CD14-positive monocyte (primary cell): Measurements from ENCODE around the gene INPP5B. TPM values are rescaled to one million over a fixed set of nuclear protein-coding genes. Genes with fewer than 3 reads are reported as not detected.

Experiments used
- DNase-seq, 3 donors: peaks; one replicate each; pipeline ENCODE4 v3.0.0-alpha.2; 2011 to 2022
- H2AFZ ChIP-seq: 2 replicates; pipeline ENCODE4 v1.6.0; 2012; ENCODE audit warnings: mild to moderate bottlenecking, low read depth, low read length, inconsistent platforms; ENCODE audit not compliant: insufficient read depth, poor library complexity, severe bottlenecking
- H3K27ac ChIP-seq, 2 donors: 1 replicate in 1 of 2; 2 replicates in 1 of 2; pipeline ENCODE4 v1.5.1; 2012 to 2013; ENCODE audit warnings: low read length in 2 of 2, control low read depth in 1 of 2, inconsistent platforms in 1 of 2, low read depth in 1 of 2, mild to moderate bottlenecking in 1 of 2
- H3K27me3 ChIP-seq, 2 donors: one replicate each; pipeline versions ENCODE4 v1.6.0 to v1.6.1; 2011 to 2013; ENCODE audit warnings: low read length in 2 of 2; ENCODE audit not compliant: control insufficient read depth in 2 of 2, insufficient read depth in 2 of 2
- H3K36me3 ChIP-seq, 2 donors: replicated peaks in 1 of 2; 1 replicate in 1 of 2; 2 replicates in 1 of 2; pipeline versions ENCODE4 v1.5.1 to v1.6.1; 2012 to 2013; ENCODE audit warnings: low read length in 2 of 2, control low read depth in 1 of 2, inconsistent platforms in 1 of 2, mild to moderate bottlenecking in 1 of 2; ENCODE audit not compliant: insufficient read depth in 2 of 2, control insufficient read depth in 1 of 2
- H3K4me1 ChIP-seq, 2 donors: 1 replicate in 1 of 2; 2 replicates in 1 of 2; pipeline versions ENCODE4 v1.5.1 to v1.6.1; 2012 to 2013; ENCODE audit warnings: low read length in 2 of 2, control low read depth in 1 of 2, inconsistent platforms in 1 of 2, mild to moderate bottlenecking in 1 of 2, moderate library complexity in 1 of 2; ENCODE audit not compliant: insufficient read depth in 2 of 2, control insufficient read depth in 1 of 2
- H3K4me2 ChIP-seq: replicated peaks from 2 replicates; pipeline ENCODE3; 2012; ENCODE audit warnings: low read length, moderate library complexity, mild to moderate bottlenecking; ENCODE audit not compliant: poor library complexity, severe bottlenecking; ENCODE audit errors: extremely low read depth
- H3K4me3 ChIP-seq, 3 experiments: fragments of 200-600 bp in 1 of 3; sonication (generic) in 1 of 3; replicated peaks in 1 of 3; 1 replicate in 2 of 3; 2 replicates in 1 of 3; pipeline ENCODE4 v1.5.1; 2011 to 2013; ENCODE audit warnings: low read length in 3 of 3, mild to moderate bottlenecking in 3 of 3, control low read depth in 2 of 3, low read depth in 2 of 3, inconsistent platforms in 1 of 3, moderate library complexity in 1 of 3
- H3K79me2 ChIP-seq: 2 replicates; pipeline ENCODE4 v1.6.0; 2012; ENCODE audit warnings: mild to moderate bottlenecking, control low read depth, inconsistent platforms, low read length, moderate library complexity; ENCODE audit not compliant: insufficient read depth
- H3K9ac ChIP-seq: 2 replicates; pipeline ENCODE4 v1.6.0; 2017; ENCODE audit warnings: low read length, mild to moderate bottlenecking; ENCODE audit not compliant: insufficient read depth, poor library complexity, severe bottlenecking
- H3K9me3 ChIP-seq, 2 donors: replicated peaks in 1 of 2; 1 replicate in 1 of 2; 2 replicates in 1 of 2; pipeline versions ENCODE4 v1.5.1 to v1.6.1; 2012 to 2013; ENCODE audit warnings: low read length in 2 of 2, control low read depth in 1 of 2; ENCODE audit not compliant: control insufficient read depth in 1 of 2, insufficient read depth in 1 of 2
- H4K20me1 ChIP-seq: 2 replicates; pipeline ENCODE4 v1.6.0; 2012; ENCODE audit warnings: mild to moderate bottlenecking, low read length, control low read depth, moderate library complexity; ENCODE audit not compliant: insufficient read depth
- H3K27ac Mint-ChIP-seq, 7 donors: one replicate each; pipeline ENCODE4 v1.8.0; 2020; ENCODE audit warnings: mild to moderate bottlenecking in 7 of 7, mixed read lengths in 7 of 7, moderate library complexity in 6 of 7, inconsistent platforms in 2 of 7
- H3K27me3 Mint-ChIP-seq, 3 donors: one replicate each; pipeline ENCODE4 v1.8.0; 2021 to 2022; ENCODE audit warnings: low read depth in 3 of 3, mild to moderate bottlenecking in 3 of 3, mixed read lengths in 3 of 3, moderate library complexity in 3 of 3, inconsistent platforms in 1 of 3
- H3K36me3 Mint-ChIP-seq, 2 donors: one replicate each; pipeline ENCODE4 v1.8.0; 2020; ENCODE audit warnings: mixed read lengths in 2 of 2, inconsistent platforms in 1 of 2, mild to moderate bottlenecking in 1 of 2
- H3K4me1 Mint-ChIP-seq: one replicate; pipeline ENCODE4 v1.8.0; 2020; ENCODE audit warnings: mild to moderate bottlenecking, mixed read lengths
- H3K4me3 Mint-ChIP-seq, 2 donors: one replicate each; pipeline ENCODE4 v1.8.0; 2020; ENCODE audit warnings: mild to moderate bottlenecking in 2 of 2, mixed read lengths in 2 of 2, moderate library complexity in 1 of 2
- H3K9me3 Mint-ChIP-seq, 7 donors: one replicate each; pipeline ENCODE4 v1.8.0; 2020 to 2022; ENCODE audit warnings: mixed read lengths in 7 of 7, mild to moderate bottlenecking in 6 of 7, moderate library complexity in 6 of 7, inconsistent platforms in 2 of 7
- WGBS: methylation state at CpG from one replicate; pipeline ENCODE4 v1.1.5; 2013; ENCODE audit warnings: missing lambda C conversion rate; ENCODE audit not compliant: insufficient coverage; 5-methylcytosine and 5-hydroxymethylcytosine counted together
- intact Hi-C, 2 donors: fragments of 100-400 bp; cut with micrococcal nuclease; formaldehyde crosslinking; loops; one replicate each; pipeline versions ENCODE4 v1.15.0 to v1.15.1; 2023
- polyA plus RNA-seq, 3 donors: library from polyadenylated mRNA; depleted of rRNA in 1 of 3; unstranded in 2 of 3; stranded (reverse) in 1 of 3; fragments of 300-500 nt in 2 of 3; fragments of >200 nt in 1 of 3; fragmentation: Illumina TruSeq in 2 of 3; gene quantifications; 1 replicate in 2 of 3; 2 replicates in 1 of 3; pipeline ENCODE4 v1.2.3, GENCODE V29; 2012 to 2021
- TF ChIP-seq, protein P1 (sequence below): fragments of 200-600 bp; IDR thresholded peaks from one replicate; pipeline ENCODE4 v1.8.0; 2022; ENCODE audit warnings: antibody characterized with exemption, mild to moderate bottlenecking

INPP5B gene
- polyA plus RNA-seq, 3 donors = 3.0 to 13.1 (median 5.8) TPM

DNA sequence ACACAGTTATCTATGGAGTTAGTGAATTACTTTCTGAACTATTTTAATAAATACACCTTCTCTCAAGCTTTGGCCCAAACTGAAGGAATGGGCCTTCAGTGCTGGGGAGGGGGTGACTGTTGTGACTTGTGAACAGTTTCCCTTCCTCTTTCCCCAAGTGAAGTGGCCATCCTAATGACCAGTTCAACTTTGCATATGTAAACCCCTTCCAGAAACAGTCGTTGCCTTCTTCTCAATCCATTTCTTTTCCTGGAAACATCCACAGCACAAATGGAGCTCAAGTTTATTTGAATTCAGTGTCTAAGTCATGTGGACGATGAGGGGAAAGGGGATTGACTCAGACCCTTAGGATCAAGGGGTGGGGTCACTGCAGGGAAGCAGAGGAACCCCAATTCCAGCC, 1.3 kb upstream of the INPP5B start:
- Mint-ChIP-seq H3K4me1 (peaks cover 44% of the 10 kb centered on the region), H3K4me3 (no peak overlapping the region), H3K9me3 (no peaks in the 10 kb centered on the region), H3K27me3 (no peaks in the 10 kb centered on the region), H3K36me3 (peaks cover 10 to 18% of the 10 kb centered on the region in 2 donors), H3K27ac (peak overlapping the region in 4 of 7 donors; percentile 33 to 69 (median 50))
- Histone ChIP-seq H3K79me2 (peaks cover 15% of the 10 kb centered on the region), H3K9me3 (no peaks in the 10 kb centered on the region), H3K9ac (no peak overlapping the region), H3K27ac (peak overlapping the region in 1 of 2 donors; percentile 44), H4K20me1 (no peaks in the 10 kb centered on the region), H2AFZ (peak overlapping the region; percentile 52), H3K4me1 (peaks cover 32 to 33% of the 10 kb centered on the region in 2 donors), H3K4me2 (no peak overlapping the region), H3K4me3 (no peak overlapping the region), H3K36me3 (peaks cover 9 to 15% of the 10 kb centered on the region in 2 donors), H3K27me3 (no peaks in the 10 kb centered on the region)
- 86% methylated on average over 1 of the region's 2 CpGs for WGBS
- TF ChIP-seq, protein P1, sequence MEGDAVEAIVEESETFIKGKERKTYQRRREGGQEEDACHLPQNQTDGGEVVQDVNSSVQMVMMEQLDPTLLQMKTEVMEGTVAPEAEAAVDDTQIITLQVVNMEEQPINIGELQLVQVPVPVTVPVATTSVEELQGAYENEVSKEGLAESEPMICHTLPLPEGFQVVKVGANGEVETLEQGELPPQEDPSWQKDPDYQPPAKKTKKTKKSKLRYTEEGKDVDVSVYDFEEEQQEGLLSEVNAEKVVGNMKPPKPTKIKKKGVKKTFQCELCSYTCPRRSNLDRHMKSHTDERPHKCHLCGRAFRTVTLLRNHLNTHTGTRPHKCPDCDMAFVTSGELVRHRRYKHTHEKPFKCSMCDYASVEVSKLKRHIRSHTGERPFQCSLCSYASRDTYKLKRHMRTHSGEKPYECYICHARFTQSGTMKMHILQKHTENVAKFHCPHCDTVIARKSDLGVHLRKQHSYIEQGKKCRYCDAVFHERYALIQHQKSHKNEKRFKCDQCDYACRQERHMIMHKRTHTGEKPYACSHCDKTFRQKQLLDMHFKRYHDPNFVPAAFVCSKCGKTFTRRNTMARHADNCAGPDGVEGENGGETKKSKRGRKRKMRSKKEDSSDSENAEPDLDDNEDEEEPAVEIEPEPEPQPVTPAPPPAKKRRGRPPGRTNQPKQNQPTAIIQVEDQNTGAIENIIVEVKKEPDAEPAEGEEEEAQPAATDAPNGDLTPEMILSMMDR = no peak
- intact Hi-C loops = no loop called here
- DNase-seq = peak in 2 of 3 donors; percentile 18 to 37

DNA sequence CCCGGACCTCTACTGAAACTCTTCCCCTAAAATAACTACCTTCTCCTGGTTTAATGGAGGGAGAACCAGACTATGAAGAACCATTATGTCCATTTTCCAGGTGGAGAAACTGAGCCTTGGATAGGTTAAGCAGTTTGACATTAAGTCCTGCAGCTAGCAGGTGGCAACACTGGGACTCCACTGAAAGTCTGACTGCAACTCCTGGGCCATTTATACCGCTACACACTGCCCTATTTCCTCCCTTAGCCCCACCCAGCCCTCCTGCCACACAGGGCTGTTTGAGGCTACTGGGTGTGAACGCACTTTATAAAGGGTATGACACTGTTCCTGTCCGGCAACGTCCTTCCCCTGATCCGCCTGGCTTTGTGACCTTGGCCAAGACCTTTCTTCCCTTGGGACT, 511 bp upstream of the INPP5B start:
- WGBS = 18% methylated on average over 3 of the region's 6 CpGs
- Histone ChIP-seq H3K4me3 (peak overlapping the region; percentile 78 to 86 (median 79)), H3K9ac (peak overlapping the region; percentile 74), H3K36me3 (peaks cover 11 to 16% of the 10 kb centered on the region in 2 donors), H3K79me2 (peaks cover 15% of the 10 kb centered on the region), H3K4me2 (peak overlapping the region; percentile 83), H3K27me3 (no peaks in the 10 kb centered on the region), H4K20me1 (no peaks in the 10 kb centered on the region), H3K27ac (peak overlapping the region; percentile 20 to 79), H3K9me3 (no peaks in the 10 kb centered on the region), H3K4me1 (peaks cover 32 to 33% of the 10 kb centered on the region in 2 donors), H2AFZ (peak overlapping the region; percentile 90)
- intact Hi-C loops = no loop called here
- no peak for DNase-seq
- Mint-ChIP-seq H3K36me3 (peaks cover 12 to 24% of the 10 kb centered on the region in 2 donors), H3K27me3 (no peaks in the 10 kb centered on the region), H3K4me1 (peaks cover 44% of the 10 kb centered on the region), H3K4me3 (peak overlapping the region; percentile 94 to 99), H3K27ac (peak overlapping the region; percentile 59 to 97 (median 92)), H3K9me3 (no peaks in the 10 kb centered on the region)
- TF ChIP-seq, protein P1 = no peak
